ENCODE measurements around the gene FREM3.

The FREM3 gene

GRCh38 chr4:143668930-143669552 is 31.4 kb downstream of the FREM3 start:
- H4K20me1 ChIP-seq (ENCODE audit: low read depth, low read length): no peaks in the 10 kb centered on the region
- TF ChIP-seq CTCF (IDR thresholded peaks at IDR 0.05; ENCODE audit: insufficient read depth, low read length, poor library complexity, severe bottlenecking) (no peak), EZH2phosphoT487 (conservative IDR thresholded peaks at IDR 0.05; ENCODE audit: low read length) (no peak)
- H3K4me3 ChIP-seq (ENCODE audit: insufficient read depth, low read length, poor library complexity, severe bottlenecking): no peak overlapping the region
- no peaks in the 10 kb centered on the region for H3K9me3 ChIP-seq (ENCODE audit: insufficient read depth, low read length)
- no peaks in the 10 kb centered on the region for H3K9me2 ChIP-seq (replicated peaks; ENCODE audit: insufficient read depth, low read length)
- H3K27ac ChIP-seq (ENCODE audit: low read depth, low read length): no peak overlapping the region
- H3K9ac ChIP-seq (ENCODE audit: low read length): no peak overlapping the region
- H2AFZ ChIP-seq (ENCODE audit: low read depth, low read length, severe bottlenecking): no peak overlapping the region
- no peaks in the 10 kb centered on the region for H3F3A ChIP-seq (ENCODE audit: insufficient read depth)
- no peak overlapping the region for H3K4me2 ChIP-seq (ENCODE audit: low read depth, low read length, poor library complexity, severe bottlenecking)
- H3K27me3 ChIP-seq (ENCODE audit: low read length): no peaks in the 10 kb centered on the region
- H3K79me2 ChIP-seq (ENCODE audit: insufficient read depth, low read length): no peaks in the 10 kb centered on the region
- no peaks in the 10 kb centered on the region for H3K36me3 ChIP-seq (ENCODE audit: low read length)

GRCh38 chr4:143667461-143667860 is 33.0 kb downstream of the FREM3 start:
- no peak overlapping the region for H3K4me3 ChIP-seq (ENCODE audit: insufficient read depth, low read length, poor library complexity, severe bottlenecking)
- no peaks in the 10 kb centered on the region for H4K20me1 ChIP-seq (ENCODE audit: low read depth, low read length)
- H3K27me3 ChIP-seq (ENCODE audit: low read length): no peaks in the 10 kb centered on the region
- H2AFZ ChIP-seq (ENCODE audit: low read depth, low read length, severe bottlenecking): no peak overlapping the region
- H3K79me2 ChIP-seq (ENCODE audit: insufficient read depth, low read length): no peaks in the 10 kb centered on the region
- no peaks in the 10 kb centered on the region for H3K36me3 ChIP-seq (ENCODE audit: low read length)
- H3K4me2 ChIP-seq (ENCODE audit: low read depth, low read length, poor library complexity, severe bottlenecking): no peak overlapping the region
- no peak overlapping the region for H3K27ac ChIP-seq (ENCODE audit: low read depth, low read length)
- no peaks in the 10 kb centered on the region for H3K9me2 ChIP-seq (replicated peaks; ENCODE audit: insufficient read depth, low read length)
- H3K9me3 ChIP-seq (ENCODE audit: insufficient read depth, low read length): no peaks in the 10 kb centered on the region
- no peak for TF ChIP-seq EZH2phosphoT487 (conservative IDR thresholded peaks at IDR 0.05; ENCODE audit: low read length)
- no peak for TF ChIP-seq CTCF (IDR thresholded peaks at IDR 0.05; ENCODE audit: insufficient read depth, low read length, poor library complexity, severe bottlenecking)
- no peak overlapping the region for H3K9ac ChIP-seq (ENCODE audit: low read length)
- no peaks in the 10 kb centered on the region for H3F3A ChIP-seq (ENCODE audit: insufficient read depth)

GRCh38 chr4:143658336-143658735 is 42.1 kb downstream of the FREM3 start:
- Histone ChIP-seq H3K27ac (ENCODE audit: low read depth, low read length) (no peak overlapping the region), H3K9me2 (replicated peaks; ENCODE audit: insufficient read depth, low read length) (no peaks in the 10 kb centered on the region), H3K9me3 (ENCODE audit: insufficient read depth, low read length) (no peaks in the 10 kb centered on the region), H3F3A (ENCODE audit: insufficient read depth) (no peaks in the 10 kb centered on the region), H4K20me1 (ENCODE audit: low read depth, low read length) (no peaks in the 10 kb centered on the region), H3K4me3 (ENCODE audit: insufficient read depth, low read length, poor library complexity, severe bottlenecking) (no peak overlapping the region), H3K27me3 (ENCODE audit: low read length) (no peaks in the 10 kb centered on the region), H3K36me3 (ENCODE audit: low read length) (no peaks in the 10 kb centered on the region), H3K79me2 (ENCODE audit: insufficient read depth, low read length) (no peaks in the 10 kb centered on the region), H2AFZ (ENCODE audit: low read depth, low read length, severe bottlenecking) (no peak overlapping the region), H3K9ac (ENCODE audit: low read length) (no peak overlapping the region), H3K4me2 (ENCODE audit: low read depth, low read length, poor library complexity, severe bottlenecking) (no peak overlapping the region)
- no peak for TF ChIP-seq EZH2phosphoT487 (conservative IDR thresholded peaks at IDR 0.05; ENCODE audit: low read length)
- no peak for TF ChIP-seq CTCF (IDR thresholded peaks at IDR 0.05; ENCODE audit: insufficient read depth, low read length, poor library complexity, severe bottlenecking)

All from SU-DHL-6 (cell line).